AG20443 (cell line): ENCODE data around the gene BHMT.
A peak's percentile ranks its signal among the peaks of the same experiment; 100 is the strongest.
"Not testable (repeated sequence)": the region's sequence is repeated elsewhere in the genome, so short reads cannot be mapped to it uniquely, and the experiment has no call there.

ENCODE experiments used
- DNase-seq: peaks from one replicate; pipeline ENCODE4 v3.0.0; 2012; ENCODE audit warnings: low spot score, mixed read lengths

BHMT gene

DNA sequence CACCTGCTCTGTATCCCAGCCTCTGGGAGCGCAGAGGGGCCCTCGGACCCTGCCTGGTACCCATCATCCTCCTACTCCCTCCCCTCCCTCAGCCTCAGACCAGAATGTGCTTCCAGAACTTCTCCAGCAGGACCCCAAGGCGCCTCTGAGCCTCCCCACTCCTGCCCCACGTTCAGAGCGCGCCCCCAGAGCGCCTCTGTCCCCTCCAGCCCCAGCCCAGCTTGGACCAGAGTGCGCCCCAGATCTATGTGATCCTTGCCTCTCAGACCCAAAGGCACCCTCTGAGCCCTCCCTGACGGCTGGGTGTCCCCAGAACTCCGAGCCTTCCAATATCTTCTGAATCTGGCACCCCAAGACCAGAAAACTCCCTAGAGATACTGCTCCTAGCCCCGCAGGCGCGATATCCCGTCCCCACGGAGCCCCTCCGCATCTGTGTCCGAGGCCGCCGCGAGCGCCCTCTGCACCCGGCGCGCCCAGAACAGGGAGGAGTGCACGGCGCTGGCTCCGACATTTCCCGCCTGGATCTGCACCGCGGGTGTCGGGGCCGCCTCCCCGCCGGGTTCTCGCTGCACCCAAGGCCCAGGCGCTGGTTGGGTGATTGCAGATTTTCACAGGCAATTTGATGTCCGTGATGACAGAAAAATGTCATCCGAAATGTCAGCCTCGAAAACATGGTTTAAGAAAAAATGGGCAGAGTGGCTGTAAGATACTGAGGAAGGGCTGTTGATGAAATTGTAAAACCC, 522 bp downstream of the BHMT start:
- DNase-seq, result peak; percentile 30

DNA sequence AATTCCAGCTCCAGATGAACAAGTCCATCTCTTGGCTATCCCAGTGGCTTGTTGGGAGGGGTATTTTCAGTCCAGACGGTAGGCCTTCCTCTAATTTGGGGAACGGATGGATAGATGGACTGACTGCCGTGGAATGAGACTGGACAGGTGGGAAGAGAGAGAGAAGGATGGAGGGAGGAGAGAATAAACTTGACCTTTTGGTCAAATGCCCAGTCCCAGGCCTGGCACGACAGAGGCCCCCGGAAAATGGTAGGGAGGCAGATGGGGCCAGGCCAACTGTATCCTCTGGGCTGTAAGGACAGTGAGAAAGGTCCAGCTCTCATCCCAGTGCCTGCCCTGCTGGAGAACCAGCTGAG, 1.1 kb downstream of the BHMT start:
- no peak for DNase-seq

DNA sequence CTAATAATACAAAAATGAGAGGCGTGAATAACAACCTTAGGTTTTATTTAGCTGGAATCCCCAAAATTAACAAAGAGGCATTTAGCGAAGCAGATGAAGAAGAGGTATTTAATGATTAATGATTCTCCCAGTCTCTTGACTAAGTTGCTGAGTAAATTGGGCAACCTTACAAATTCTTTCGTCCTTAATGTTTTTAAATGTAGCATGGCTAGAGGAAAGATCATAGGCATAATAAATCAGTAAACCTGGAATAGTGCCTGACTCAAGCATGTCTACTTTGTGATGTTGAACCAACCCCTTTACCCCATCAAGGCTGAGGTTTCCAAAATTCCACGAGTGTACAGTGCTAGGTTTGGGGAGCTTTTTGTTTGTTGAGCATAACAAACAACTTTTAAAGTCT, 7.9 kb downstream of the BHMT start:
- DNase-seq, result no peak

DNA sequence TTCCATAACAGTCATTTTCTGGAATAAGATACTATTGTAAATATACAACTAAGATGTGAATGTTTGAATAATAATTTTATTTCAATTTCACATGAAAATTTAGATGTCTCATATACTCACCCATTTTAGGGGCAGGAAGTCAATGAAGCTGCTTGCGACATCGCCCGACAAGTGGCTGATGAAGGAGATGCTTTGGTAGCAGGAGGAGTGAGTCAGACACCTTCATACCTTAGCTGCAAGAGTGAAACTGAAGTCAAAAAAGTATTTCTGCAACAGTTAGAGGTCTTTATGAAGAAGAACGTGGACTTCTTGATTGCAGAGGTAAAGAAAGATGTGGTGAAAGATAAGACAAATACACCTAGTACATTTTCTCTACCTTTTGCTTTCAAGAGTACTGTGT, 8.6 kb downstream of the BHMT start:
- no peak for DNase-seq

DNA sequence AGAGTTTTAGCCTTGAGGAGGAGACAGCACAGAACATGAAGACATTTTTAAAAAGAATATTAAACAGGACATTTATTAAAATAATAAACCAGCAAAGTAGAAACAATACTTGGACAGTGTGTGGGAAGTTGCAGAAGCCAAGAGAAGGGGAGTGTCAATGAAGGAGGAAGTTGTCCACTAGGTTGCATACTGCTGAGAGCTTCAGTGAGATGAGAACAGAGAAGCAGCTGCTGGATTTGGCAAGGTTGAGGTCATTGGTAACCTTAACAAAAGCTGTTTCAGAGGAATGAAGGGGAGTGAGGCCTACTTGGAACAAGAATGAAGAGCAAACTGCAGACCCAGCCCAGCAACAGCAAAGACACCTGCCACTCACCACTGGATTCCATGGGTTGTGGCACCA, 11.4 kb downstream of the BHMT start:
- DNase-seq, result no peak

DNA sequence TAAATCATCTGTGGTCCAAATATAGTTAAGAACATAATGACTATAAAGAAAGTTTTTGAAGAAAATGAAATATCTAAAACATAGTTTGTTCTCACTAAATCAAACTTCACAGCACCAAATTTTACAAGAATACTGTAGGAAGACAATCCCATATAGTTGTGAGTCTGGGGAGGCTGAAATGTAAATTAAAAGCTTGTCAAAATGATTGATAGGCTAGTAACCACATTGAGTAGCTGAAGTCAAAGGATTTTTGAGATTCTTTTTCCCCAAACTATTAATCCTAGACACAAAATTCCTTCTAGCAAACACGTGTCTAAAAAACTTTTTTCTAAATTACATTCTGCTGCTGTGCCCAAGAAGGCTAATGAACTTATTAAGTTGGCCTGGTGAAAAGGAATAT, 13.0 kb downstream of the BHMT start:
- DNase-seq, result no peak

DNA sequence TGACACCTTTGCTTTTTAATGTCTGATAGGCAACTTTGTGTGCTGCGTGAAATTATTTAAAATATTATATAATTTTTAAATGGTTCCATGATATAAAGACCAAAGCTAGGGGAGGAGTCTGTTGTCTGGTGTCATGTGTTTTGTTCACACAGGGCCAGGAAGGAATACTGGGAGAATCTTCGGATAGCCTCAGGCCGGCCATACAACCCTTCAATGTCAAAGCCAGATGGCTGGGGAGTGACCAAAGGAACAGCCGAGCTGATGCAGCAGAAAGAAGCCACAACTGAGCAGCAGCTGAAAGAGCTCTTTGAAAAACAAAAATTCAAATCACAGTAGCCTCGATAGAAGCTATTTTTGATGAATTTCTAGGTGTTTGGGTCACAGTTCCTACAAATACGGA, 19.2 kb downstream of the BHMT start:
- DNase-seq, result no peak

DNA sequence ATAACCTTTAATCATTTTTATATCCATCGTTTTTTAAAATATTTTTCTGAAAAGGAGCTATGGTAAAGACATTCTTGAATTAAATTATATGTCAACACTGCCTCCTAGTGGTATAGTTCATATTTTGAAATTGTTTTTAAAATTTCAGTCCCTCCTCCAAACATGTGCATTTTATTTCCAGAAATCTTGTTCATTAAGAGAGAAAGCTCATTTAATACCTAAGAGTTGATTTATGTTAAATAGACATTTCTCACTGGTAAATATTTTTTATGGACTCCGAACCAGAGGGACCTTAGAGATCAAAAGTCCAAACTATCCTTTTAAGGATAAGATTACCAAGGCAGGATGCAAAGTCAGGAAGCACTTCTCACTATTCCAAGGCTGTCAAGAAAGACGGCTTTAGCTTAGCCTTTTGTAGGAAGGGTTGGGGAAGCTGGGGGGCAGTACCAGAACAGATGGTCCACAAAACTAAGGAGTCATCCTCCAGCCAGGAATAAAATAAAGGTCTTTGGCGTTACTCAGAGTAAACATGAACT, 21.6 kb downstream of the BHMT start:
- DNase-seq, result no peak

DNA sequence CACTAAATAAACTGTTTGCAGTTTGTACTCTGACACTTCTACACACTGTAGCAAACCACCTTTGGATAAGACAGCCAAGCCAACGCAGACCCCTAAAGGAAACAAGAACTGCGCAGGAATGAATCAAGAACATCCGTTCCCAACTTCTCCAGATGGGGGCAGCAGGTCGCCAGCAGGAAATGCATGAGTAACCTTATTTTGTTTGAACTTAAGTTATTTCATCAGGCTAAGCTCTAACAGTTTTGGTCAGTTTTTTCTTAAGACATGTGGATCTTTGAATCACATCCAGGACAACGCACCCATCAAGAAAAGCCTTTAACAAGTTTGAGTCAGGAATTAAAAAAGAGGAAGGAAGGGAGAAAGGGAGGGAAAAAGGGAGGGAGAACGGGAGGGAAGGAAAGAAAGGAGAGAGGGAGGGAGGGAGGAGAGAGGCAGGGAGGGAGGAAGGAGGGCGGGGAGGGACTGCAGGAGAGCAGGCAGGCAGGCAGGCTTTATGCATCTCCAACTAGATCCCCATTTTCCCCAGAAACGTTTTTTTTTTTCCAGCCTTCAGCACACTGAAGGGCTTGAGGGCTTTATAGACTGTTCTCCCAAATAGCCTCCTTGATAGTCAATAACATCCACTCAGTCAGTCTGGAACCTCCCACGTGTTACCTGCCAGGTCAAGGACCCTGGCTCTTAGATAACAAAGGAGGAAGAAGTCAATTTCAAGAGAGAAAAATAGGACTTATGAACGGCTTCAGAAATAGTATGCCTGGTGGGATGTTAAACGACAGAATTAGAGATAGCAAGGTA, 22.2 kb downstream of the BHMT start:
- peak; percentile 76 for DNase-seq

DNA sequence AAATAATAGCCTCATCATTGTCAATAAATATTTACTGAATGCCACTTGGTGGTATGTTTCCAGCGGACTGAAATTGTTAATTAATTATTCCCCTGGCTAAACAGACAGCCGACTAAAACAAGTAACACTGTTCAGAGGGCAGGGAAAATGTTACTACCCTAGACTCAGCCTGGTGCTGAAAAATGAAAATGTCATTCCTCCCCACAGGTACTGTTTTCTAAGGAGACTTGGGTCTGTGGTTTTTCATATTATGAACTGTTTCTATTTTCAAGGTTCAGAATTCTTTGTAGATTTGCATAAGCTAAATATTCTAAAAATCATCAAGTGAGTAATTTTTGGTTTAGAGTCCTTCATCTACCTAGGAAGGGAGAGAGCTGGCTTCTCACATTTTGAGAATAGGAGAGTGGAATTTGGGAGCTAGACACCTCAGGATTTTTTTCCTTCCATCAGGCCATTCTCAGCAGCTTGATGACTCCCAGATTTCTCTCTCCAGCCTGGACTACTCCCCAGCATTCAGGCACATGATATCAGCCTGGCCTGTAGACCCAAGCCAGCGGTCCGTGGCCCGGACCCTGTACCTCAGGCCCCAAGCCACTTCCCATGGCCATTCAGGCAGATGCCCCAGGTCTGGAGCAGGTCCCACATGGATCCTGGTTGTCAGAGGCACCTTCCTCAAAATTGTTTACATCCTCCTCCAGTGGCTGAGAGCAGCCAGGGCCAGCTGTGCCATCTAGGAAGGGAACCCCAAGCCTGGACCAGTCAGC, 24.4 kb downstream of the BHMT start:
- DNase-seq, result no peak

DNA sequence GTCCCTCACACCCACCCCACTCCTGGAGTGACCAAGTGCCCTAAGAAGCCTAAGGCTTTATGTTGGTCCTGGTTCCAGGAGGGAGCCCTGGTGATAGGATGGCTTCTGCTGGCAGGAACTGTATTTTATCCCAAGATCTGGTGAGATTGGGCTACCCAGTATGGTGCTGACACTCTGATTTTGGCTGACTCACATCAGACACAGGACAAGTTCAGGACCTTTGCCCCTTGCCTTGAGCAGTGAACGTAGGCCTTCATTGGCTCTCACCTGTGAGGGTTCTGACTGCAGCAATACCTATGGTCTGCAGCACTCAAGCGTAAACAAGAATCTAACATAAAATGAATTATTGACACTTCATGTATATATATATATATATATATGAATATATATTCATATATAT, 25.0 kb downstream of the BHMT start:
- DNase-seq, result no peak

DNA sequence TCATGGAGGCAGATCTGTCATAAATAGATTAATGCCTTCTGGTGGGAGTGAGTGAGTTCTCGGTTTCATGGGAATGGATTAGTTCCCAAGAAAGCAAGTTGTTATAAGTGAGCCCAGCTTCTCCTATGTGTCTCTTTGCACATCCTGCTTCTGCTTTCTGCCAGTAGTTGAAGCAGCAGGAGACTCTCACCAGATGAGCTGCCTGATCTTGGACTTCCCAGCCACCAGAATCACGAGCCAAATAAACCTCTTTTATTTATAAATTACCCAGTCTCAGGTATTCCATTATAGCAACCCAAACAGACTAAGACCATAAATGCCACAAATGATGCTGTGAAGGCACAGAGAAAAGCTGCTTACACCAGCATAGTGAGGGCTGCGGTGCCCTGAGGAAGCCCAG, 28.9 kb downstream of the BHMT start:
- no peak for DNase-seq

DNA sequence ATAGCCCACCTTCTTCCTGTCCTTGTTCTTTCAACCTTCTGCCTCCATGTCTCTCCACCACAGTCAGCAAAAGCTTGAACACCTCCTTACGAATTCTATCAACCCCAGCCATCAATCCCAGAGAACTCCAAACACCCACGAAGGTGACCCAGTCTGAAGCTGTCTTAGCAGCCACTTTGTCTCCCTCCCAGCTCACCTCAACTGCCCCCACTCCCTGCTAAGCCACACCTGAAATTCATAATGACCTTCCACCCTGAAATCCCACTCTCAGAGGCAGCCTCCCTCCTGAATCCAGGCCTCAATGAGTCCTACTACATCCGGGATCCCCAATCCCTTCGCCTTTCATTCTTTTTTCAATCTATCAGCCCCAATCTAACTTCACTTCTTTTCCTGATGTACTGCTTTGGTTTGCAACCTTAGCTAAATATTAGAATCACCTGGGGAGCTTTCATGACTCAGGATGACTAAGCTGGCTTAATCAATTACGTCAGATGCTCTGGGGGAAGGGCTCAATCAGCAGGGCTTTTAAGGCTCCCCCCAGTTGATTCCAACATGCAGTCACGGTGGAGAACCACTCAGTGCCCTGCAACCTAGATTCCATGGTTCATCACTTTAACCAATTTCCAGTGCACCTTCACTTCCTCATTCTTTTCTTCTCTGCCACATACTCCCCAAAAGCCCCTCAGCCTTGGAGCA, 32.2 kb downstream of the BHMT start:
- DNase-seq, result peak; percentile 30

DNA sequence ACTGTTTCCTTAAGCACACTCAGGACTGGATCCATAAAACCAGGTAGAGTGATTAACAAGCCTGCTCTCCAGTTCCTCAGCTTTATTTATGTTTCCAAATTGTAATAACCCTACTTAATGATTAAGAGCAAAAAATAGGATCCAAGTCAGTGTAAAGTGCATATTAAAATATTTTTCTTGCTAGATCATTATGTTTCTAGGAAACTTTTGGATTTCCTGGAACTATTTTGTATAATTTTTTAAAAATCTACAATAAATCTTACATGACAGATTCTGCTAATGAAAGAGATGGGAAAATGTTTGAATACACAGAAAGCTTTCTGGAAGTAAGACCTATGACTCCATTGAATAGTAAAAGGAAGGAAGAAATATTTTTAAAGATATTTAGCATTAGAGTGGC, 35.5 kb downstream of the BHMT start:
- DNase-seq, result no peak

DNA sequence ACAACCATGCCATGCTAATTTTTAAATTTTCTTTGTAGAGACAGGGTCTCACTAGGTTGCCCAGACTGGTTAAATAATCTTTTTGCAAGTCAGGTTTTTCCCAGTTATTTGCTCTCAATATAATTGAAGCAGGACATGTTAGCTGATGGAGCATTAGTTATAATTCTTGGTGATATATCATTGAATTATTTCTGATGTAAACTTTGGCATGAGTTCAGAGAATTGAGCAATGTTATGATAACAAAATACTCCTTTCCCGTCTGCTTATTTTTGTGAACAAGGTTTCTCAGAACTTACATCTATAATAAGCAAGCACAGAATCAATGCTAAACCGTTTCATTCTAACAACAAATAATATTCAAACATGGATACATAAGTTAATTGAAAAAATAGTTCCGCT, 37.8 kb downstream of the BHMT start:
- DNase-seq, result no peak

DNA sequence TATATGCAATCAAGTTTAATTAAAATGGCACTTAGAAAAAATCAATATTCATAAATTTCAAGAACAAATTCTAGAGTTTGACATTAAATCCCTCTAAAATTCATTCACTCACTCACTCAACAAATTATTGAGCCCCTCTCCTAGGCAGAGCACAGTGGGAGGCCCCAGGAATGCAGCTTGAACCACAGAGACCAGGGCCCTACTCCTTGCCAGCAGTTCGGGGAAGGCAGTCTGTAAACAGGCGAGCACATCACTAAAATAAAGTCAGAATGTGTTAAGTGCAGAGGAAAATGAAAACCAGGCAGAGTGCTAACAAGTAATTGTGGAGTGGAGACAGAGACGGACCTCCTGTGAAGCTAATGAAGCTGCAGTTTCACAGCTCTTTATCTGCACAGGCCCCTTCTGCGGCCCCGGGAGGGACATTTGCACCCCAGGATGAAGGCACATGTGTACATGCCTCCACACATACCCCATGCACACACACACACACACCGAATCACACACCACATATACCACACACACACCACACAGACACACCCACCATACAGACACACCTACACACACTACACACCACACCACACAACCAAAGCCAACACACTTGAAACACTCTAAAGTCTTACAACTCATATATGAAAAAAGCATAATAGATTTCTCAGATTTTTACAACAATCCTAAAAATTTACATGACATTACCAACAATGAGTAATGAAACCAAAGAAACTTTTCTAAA, 40.5 kb downstream of the BHMT start:
- no peak for DNase-seq

DNA sequence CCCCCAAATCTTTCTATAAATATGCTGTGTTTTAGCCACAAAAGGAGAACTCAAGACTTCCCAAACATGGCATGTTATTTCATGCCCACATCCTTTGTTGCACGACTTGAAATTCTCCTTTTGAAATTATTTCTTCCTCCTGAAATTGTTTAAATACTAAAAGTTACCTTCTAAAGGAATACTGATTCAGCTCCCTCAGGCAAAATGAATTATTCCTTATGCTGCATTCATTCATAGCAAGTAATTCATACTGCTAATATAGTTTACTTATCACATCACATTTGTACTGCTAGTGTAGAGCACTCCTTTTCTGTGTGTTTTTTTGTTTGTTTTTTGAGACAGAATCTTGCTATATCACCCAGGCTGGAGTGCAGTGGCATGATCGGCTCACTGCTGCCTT, 45.7 kb downstream of the BHMT start:
- no peak for DNase-seq

DNA sequence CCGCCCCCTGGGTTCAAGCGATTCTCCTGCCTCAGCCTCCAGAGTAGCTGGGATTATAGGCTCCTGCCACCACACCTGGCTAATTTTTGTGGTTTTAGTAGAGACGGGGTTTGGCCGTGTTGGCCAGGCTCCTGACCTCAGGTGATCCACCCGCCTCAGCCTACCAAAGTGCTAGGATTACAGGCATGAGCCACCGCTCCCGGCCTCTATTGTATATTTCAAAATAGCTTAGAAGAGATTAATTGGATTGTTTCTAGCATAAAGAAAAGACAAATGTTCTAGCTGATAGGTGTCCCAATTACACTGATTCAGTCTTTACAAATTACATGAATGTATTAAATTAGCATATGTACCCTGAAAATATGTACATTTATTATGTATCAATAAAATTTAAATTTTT, 50.0 kb downstream of the BHMT start:
- DNase-seq, result not testable (repeated sequence)

DNA sequence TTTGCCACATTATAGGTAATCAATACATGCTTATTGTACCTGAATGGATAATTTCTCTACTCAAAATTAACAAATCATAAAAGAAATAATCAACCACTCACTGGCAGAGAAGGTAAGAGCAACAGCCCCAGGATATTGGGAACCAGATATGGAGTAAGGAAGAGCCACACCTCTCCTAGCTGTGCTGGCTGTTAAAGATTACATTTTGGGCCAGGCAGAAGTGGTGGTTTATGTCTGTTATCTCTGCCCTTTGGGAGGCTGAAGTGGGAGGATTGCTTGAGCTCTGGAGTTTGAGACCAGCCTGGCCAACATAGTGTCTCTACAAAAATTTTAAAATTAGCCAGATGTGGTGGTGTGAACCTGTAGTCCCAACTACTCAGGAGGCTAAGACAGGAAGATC, 56.4 kb downstream of the BHMT start:
- DNase-seq, result no peak

DNA sequence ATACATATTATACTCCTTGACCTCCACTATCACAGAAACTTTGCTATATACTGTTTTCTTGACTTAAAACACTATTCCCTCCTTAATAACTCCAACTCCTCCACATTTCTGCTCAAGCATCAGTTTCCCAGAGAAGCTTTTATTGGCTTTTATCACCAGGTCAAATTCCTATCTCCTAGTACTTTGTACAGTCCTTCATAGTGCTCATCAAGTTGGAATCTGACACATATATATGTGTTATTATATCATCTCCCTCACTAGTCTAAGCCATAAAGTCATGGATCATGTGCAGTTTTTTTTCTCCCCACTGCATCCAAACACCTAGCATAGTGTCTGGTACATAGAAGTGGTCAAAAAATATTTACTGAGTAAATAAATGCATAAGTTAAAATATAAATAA, 59.1 kb downstream of the BHMT start:
- no peak for DNase-seq

DNA sequence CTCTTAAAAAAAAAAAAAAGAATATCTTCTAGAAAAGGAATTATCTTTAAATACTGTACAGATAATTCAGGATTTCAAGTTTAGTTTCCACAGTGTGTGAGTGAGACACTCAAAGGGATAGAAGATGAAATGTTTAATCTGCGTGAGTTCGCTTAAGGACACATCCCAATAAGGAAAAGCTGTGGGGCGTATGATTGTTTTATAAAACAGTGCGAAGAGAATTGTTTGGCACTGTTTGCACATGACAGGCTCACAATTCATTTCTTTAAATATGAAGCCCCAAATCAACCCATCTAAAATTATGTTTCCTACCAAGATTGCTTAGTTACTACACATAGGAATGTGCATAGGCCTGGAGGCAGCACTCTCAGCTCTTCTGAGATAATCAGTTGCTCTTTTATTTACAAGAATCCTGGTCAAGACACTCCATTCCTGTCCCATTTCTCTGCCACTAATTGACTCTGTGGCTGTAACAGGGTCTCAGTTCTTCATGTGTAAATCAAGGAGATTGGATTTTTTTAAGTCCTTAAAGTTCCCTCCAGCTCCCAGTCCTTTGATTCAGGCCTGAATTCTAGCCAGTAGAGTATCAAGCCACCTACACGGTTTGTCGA, 60.1 kb downstream of the BHMT start:
- no peak for DNase-seq
